Measurements from ENCODE around the gene CLEC7A.
A peak's percentile ranks its signal among the peaks of the same experiment; 100 is the strongest.

Gene CLEC7A

GRCh38 chr12:10147714-10148403, 17.9 kb upstream of the CLEC7A start:
- H3K4me3 ChIP-seq (ENCODE audit: low read depth, low read length) = no peak overlapping the region
- DNase-seq (ENCODE audit: low read depth) = no peak

- DNase-seq (ENCODE audit: low read depth) = no peak
- no peak overlapping the region for H3K4me3 ChIP-seq (ENCODE audit: low read depth, low read length)
These were observed 13.1 kb upstream of the CLEC7A start for GRCh38 chr12:10142976-10143589.

GRCh38 chr12:10140001-10140400, 10.0 kb upstream of the CLEC7A start:
- peak; percentile 11 for DNase-seq (ENCODE audit: low read depth)
- H3K4me3 ChIP-seq (ENCODE audit: low read depth, low read length) = no peak overlapping the region

DNA sequence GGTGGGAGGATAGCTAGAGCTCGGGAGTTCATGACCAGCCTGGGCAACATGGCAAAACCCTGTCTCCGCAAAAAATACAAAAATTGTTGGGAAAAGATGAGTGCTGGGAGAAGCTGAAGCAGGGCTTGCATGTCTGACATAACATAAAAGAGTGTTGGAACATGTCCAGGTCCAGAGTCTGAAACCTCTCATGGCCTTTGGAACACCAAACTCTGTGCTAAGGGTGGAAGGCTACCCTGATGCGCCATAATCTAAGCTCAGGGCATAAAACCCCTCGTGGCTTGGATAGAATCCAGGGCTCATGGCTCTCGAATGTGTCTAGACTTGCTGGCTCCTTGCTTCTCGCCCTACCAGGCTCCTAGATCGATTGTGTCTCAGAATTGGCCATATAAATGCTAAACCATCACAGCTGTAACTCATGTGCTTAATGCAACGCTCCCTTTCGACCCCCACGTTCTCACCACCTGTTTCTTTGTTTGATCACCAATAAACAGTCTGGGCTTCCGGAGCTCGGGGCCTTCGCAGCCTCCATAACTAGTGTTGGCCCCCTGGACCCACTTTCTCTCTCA, 6.7 kb upstream of the CLEC7A start:
- DNase-seq (ENCODE audit: low read depth) = no peak
- no peak overlapping the region for H3K4me3 ChIP-seq (ENCODE audit: low read depth, low read length)

- no peak overlapping the region for H3K4me3 ChIP-seq (ENCODE audit: low read depth, low read length)
- no peak for DNase-seq (ENCODE audit: low read depth)
These were observed 5.1 kb upstream of the CLEC7A start for GRCh38 chr12:10135126-10135525.

- no peak for DNase-seq (ENCODE audit: low read depth)
- no peak overlapping the region for H3K4me3 ChIP-seq (ENCODE audit: low read depth, low read length)
These were observed 2.9 kb upstream of the CLEC7A start for GRCh38 chr12:10132850-10133370.

GRCh38 chr12:10131111-10131690, 1.2 kb upstream of the CLEC7A start:
- H3K4me3 ChIP-seq (ENCODE audit: low read depth, low read length) = no peak overlapping the region
- DNase-seq (ENCODE audit: low read depth) = no peak

GRCh38 chr12:10128687-10129086, 1.3 kb downstream of the CLEC7A start:
- no peak for DNase-seq (ENCODE audit: low read depth)
- no peak overlapping the region for H3K4me3 ChIP-seq (ENCODE audit: low read depth, low read length)

- no peak for DNase-seq (ENCODE audit: low read depth)
- H3K4me3 ChIP-seq (ENCODE audit: low read depth, low read length) = no peak overlapping the region
These were observed 3.6 kb downstream of the CLEC7A start for GRCh38 chr12:10126413-10126812.

- DNase-seq (ENCODE audit: low read depth) = no peak
- no peak overlapping the region for H3K4me3 ChIP-seq (ENCODE audit: low read depth, low read length)
These were observed 7.3 kb downstream of the CLEC7A start for GRCh38 chr12:10122689-10123088.

GRCh38 chr12:10121278-10121677, 8.7 kb downstream of the CLEC7A start:
- H3K4me3 ChIP-seq (ENCODE audit: low read depth, low read length) = no peak overlapping the region
- DNase-seq (ENCODE audit: low read depth) = no peak

GRCh38 chr12:10119066-10119465, 10.9 kb downstream of the CLEC7A start:
- no peak overlapping the region for H3K4me3 ChIP-seq (ENCODE audit: low read depth, low read length)
- no peak for DNase-seq (ENCODE audit: low read depth)

- DNase-seq (ENCODE audit: low read depth) = no peak
- no peak overlapping the region for H3K4me3 ChIP-seq (ENCODE audit: low read depth, low read length)
These were observed 14.1 kb downstream of the CLEC7A start for GRCh38 chr12:10115890-10116289.

DNA sequence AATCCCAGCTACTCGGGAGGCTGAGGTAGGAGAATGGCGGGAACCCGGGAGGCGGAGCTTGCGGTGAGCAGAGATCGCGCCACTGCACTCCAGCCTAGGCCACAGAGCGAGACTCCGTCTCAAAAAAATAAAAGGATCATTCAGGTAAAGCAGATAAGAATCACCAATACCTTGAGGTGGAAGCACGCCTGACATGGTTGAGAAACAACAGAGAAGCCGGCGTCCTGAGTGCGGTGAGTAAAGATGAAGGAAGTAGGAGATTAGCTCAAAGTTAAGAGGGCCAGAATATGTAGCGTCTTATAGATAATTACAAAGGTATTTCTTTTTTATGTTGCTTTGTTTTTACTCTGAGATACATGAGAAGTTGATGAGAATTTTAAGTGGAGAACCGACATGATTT, 14.7 kb downstream of the CLEC7A start:
- H3K4me3 ChIP-seq (ENCODE audit: low read depth, low read length) = no peak overlapping the region
- no peak for DNase-seq (ENCODE audit: low read depth)

- DNase-seq (ENCODE audit: low read depth) = no peak
- H3K4me3 ChIP-seq (ENCODE audit: low read depth, low read length) = no peak overlapping the region
These were observed 16.1 kb downstream of the CLEC7A start for GRCh38 chr12:10113920-10114319.

GRCh38 chr12:10113075-10113474, 16.9 kb downstream of the CLEC7A start:
- no peak for DNase-seq (ENCODE audit: low read depth)
- no peak overlapping the region for H3K4me3 ChIP-seq (ENCODE audit: low read depth, low read length)

GRCh38 chr12:10111451-10111850, 18.5 kb downstream of the CLEC7A start:
- no peak overlapping the region for H3K4me3 ChIP-seq (ENCODE audit: low read depth, low read length)
- no peak for DNase-seq (ENCODE audit: low read depth)

DNA sequence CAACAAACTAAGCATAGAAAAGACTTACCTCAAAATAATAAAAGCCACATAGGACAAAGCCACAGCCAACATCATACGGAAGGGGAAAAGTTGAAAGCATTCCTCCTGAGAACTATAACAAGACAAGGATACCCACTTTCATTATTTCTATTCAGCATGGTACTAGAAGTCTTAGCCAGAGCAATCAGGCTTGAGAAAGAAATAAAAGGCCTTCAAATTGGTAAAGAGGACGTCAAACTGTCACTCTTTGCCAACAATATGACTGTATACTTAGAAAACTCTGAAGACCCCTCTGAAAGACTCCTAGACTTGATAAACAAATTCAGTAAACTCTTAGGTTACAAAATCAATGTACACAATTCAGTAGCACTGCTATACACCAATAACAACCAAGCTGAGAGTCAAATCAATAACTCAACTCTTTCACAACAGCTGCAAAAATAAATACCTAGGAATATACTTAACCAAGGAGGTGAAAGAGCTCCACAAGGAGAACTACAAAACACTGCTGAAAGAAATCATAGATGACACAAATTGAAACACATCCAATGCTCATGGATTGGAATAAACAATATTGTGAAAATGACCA, 19.6 kb downstream of the CLEC7A start:
- H3K4me3 ChIP-seq (ENCODE audit: low read depth, low read length) = no peak overlapping the region
- DNase-seq (ENCODE audit: low read depth) = no peak

DNA sequence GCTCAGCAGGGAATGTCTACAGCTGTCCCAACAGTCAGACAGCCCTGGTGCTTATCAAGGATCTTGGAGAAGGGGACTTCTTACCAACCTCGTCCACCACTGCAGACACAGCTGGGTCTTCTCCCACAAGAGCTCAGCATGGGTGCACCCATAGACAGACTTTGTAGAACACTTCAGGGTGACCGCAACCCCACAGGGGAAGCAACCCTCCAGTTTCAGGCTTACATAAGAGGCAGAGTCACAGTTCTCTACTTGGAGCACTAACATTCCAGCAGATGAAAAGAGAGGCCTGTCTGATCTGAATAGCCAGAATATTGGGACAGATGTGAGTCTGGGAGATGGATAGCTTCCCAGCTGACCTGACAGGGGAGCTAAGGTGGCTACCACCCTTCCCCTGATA, 27.7 kb downstream of the CLEC7A start:
- no peak for DNase-seq (ENCODE audit: low read depth)
- H3K4me3 ChIP-seq (ENCODE audit: low read depth, low read length) = no peak overlapping the region

DNA sequence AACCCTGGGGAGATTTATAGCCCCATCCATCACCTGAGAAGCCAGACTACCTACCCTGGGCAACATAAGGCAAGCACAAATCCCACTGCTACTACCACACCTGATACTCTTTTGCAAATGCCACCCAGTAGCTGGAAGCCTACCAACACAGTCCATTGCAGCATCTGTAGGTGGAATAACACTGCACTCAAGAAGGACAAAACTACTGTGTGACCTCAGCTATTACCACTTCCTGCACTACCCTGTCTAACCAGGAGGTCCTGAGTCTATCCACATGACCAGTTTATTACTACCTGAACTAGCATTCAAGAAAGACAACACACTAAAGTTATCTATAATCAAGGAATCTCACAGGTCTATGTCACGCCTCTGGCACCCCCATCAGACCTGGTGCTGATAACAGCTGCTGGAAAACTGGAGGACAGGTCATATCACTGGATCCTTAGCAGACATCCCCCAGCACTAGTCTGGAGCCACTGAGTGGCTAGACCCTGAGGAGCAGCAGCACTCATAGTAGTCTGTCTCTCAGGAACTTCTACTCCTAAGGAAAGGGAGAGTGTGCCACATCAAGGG, 28.3 kb downstream of the CLEC7A start:
- DNase-seq (ENCODE audit: low read depth) = no peak
- no peak overlapping the region for H3K4me3 ChIP-seq (ENCODE audit: low read depth, low read length)

Measured in skeletal muscle cell (primary cell).